NCI-H1092 (cell line): ENCODE measurements around the gene TTC6.
"Not testable (repeated sequence)": the region's sequence is repeated elsewhere in the genome, so short reads cannot be mapped to it uniquely, and the experiment has no call there.

Experiments used
- DNase-seq: peaks from one replicate; lab custom pipeline; 2025; lab: John Stamatoyannopoulos, UW

Gene TTC6, protein sequence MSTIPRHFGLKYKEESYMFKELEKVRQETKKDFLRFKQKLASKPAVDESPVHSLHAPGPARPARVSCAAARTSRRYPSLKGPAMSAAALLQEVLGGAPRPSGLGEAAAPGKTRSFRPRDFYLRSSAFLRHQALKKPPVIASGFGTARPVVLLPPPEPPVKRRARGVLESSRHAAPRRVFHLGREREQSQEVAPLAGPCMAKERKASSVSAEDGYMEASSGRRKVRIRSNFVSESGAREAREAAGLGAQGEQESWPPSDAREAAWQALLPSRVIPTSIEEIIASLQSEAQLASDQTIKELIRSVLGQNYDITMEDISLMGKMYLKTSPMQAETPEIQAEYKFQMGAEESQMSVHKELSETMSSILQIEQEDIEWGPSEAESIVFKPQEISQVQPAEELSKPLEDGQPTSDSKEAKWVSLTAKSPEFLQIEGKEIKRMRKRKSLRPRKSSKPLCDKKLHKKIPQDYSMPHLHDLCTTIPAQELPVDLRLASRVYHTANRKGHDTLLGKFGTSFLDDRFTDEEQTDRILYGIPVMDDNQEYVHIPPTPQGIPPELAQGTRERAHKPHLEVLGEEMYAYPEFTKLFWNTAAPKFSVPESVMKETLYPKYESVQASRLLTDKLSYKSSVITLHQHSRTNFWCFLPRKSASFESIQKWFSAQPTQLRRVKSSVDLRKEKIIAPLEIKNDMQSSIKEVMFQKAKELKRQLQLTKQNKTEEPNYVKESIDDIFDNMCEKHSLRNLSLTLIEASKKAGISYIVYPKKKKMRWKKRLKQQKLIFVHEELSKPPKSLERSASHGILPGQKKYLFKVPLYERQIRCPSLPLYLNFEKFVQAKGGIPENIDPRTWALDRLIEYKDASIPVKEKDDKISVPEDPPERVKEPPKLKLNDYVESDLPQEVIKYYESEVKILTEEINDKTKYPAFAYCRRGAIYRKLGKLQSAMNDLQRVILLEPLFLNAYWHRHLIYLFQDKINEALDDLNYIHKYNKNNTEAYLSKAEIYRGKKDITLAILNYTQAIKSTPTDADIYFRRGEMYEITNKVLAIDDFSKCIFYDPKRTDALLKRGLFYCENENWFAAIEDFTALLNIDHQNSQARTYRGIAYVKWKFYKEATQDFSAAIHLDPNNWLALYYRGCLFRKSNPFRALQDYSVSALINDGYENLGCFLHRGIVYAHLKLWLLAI (N-terminal part only)

GRCh38 chr14:37594971-37595808 lies at the start of gene TTC6, which contains the start of gene FOXA1:
TSS of gene TTC6 (plus strand) at chr14:37595629. CDS start at chr14:37622065, 26,436 bp downstream.
TSS of gene FOXA1 (minus strand) at chr14:37595249. CDS start at chr14:37594972, 277 bp downstream.
- peak; percentile 95 for DNase-seq

GRCh38 chr14:37546621-37547447 lies 48.6 kb upstream of the TTC6 start:
- DNase-seq = peak; percentile 9

DNA sequence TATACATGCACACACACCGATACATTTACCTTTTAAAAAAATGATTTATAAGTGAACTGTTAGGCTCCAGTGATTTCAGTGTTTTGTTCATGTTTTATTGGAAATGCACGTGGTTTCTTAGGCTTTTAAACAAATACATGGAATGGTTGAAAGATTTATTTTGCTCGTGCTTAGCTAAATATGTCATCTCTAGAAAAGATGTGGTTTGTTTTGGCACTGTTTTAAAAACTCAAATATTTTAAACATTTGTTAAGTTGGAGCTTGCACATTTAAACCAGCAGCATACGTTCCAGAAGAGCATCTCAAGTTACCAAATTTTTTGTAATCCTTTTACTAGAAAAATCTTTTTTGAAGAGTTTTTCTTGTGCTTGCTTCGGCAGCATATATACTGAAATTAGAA lies 44.9 kb upstream of the TTC6 start:
- DNase-seq = no peak

DNA sequence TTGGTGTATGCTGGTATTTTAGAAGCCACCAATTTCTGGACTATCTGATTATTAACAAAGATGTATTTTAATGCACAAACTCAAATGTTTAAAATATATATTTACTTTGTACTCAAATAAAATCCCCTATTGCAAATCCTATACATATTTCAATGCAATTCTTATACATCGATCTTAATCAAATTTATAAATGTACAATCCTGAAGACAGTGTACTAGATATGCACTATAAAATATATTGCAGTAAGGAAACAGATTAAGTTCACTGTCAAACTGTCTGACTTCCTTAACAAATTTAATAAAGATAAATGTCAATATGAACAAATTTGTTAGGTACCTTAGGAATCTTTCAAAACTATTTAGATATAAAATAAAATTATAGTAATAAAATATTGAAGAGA lies 44.3 kb upstream of the TTC6 start:
- no peak for DNase-seq

DNA sequence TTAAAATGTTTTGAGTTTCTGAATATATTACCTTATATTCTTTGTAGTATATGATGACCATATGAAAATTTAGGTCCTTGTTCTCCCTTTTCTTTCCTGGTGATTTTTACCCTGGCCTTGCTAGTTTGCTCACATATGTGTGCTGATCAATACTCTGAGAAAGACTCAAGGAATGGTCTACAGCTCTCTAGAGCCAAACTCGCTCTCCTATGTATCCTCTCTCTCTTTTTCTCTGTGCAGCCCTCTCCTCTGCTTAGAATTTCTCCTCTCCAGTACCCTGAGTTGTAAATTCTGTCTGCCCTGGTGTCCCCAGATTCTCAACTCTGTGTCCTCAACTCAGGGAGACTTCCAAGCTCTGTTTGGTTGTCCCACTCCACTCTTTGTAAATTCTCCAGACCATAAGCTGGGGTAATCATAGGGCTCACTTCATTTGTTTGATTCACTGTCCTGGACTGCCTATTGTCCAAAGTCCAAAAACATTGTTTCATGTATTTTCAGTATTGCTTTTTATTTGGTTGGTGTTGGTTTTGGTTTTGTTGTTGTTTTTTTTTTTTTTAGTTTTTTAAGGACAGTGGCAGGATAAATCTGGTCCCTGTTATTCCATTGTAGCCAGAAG lies 41.4 kb upstream of the TTC6 start:
- no peak for DNase-seq

GRCh38 chr14:37555596-37555995 lies 39.8 kb upstream of the TTC6 start:
- not testable (repeated sequence) for DNase-seq

- DNase-seq = no peak
These were observed 36.7 kb upstream of the TTC6 start for GRCh38 chr14:37558740-37559139.

GRCh38 chr14:37559386-37559785 lies 36.0 kb upstream of the TTC6 start:
- no peak for DNase-seq

GRCh38 chr14:37563189-37563588 lies 32.2 kb upstream of the TTC6 start:
- DNase-seq = no peak

DNA sequence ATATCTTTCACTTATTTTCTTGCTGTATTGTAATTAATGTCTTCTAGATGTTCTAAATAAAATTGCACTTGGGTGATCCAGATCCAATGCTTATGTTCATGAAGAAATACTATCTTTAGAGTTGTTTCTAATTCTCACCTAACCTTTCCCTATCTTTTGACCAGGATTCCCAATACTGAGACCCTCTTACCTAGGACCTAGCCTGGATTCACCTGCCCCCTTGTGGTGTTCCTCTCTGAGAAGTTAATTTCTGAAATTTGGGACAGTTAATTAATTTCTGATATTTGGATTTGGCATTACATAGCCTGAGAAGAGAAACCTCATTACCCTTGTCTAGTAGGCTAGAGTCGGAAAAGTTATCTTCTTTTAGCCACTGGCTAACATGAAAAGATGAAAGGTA lies 29.9 kb upstream of the TTC6 start:
- DNase-seq = peak; percentile 49

GRCh38 chr14:37566811-37567371 lies 28.5 kb upstream of the TTC6 start:
- peak; percentile 6 for DNase-seq

GRCh38 chr14:37569729-37570128 lies 25.7 kb upstream of the TTC6 start:
- DNase-seq = no peak

- DNase-seq = no peak
These were observed 24.0 kb upstream of the TTC6 start for GRCh38 chr14:37571391-37571790.

DNA sequence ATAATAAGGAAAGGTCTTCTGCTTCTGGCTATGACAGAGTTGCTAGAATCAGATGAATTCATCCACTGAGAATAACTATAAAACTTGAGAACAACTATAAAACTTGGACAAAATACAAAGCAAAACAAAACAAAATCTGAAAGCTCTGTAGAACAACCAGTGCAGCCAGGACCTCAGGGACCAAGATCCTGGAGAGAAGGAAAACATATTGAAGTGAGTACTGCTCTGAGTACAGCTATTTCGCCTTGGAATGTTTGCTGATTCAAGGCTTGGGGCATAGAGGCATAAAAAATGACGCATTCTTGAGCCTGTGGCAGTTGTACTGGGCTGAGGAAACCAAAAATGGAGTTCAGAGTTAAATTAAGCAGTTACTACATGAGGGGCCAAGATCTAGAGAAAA lies 22.1 kb upstream of the TTC6 start:
- no peak for DNase-seq

DNA sequence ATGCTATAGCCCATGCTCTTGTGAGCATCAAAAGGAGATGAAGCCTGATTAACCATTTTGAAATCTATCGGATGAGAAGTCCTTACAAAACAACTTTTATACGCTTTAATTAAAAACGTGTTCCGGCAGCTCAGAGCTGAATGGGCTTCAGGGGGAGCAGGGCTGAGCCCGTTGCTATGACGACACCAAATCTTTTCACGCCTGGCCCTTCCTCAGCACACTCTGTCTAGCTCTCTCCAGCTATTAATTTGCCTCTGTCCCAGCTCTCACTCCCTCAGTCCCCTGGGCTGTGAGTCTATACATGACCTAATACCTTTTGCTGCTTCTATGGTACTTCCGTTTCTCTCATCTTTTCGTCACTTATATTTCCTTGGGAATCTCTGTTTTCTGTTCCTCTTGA lies 16.2 kb upstream of the TTC6 start:
- no peak for DNase-seq

- no peak for DNase-seq
These were observed 15.3 kb upstream of the TTC6 start for GRCh38 chr14:37580146-37580545.

GRCh38 chr14:37583358-37584210 lies 11.8 kb upstream of the TTC6 start:
- DNase-seq = peak; percentile 89

DNA sequence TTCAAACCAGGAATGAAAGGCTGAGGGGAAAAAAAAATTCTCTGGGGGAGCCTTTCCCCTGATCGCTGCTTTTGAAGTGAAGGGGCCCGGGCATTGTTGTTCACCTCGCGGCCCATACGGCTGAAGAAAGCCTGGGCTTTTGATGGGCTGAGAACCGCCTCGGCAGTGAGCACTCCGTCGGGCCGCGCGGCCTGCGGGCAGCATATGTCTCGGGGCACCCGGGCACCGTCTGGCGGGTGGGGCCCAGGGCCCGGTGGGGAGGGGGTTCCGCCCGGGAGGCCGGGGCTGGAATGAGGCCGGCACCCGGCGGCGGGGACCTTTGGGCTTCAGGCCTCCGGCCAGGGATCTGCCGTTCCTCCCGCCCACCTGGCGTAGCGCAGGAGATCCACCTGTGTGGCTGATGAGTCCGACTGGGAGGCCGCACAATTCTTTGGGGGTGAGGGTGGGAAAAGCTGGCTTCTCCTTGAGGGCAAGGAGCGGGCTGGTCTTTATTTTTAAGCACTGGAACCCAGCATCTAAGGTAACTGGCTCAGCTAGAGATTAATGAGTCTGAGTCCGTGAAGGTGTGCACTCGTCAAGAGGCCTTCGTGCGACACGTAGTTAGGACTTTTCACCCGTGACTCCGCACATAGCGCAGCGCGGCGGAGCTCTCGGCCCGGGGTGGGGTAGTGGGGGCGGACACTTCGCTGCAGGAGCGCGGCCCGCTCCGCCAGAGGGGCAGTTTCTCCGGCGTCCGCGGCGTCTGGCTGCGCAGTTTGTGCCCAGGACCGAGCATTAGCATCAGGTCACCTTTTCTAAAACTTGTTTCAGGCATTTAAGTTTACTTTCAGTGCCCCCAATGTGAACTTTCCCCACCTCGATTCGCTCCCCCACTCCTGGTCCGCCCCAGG lies 11.0 kb upstream of the TTC6 start:
- DNase-seq = peak; percentile 74
